NCI-H1105 (cell line): ENCODE results near the gene FAS.
"Not testable (repeated sequence)": the region's sequence is repeated elsewhere in the genome, so short reads cannot be mapped to it uniquely, and the experiment has no call there.

Source experiments
- DNase-seq: peaks from one replicate; lab custom pipeline; 2025; lab: John Stamatoyannopoulos, UW

The FAS gene

GRCh38 chr10:88992921-88993524 lies 2.4 kb downstream of the FAS start:
- no peak for DNase-seq

GRCh38 chr10:88994019-88994418 lies 3.4 kb downstream of the FAS start:
- DNase-seq = no peak

DNA sequence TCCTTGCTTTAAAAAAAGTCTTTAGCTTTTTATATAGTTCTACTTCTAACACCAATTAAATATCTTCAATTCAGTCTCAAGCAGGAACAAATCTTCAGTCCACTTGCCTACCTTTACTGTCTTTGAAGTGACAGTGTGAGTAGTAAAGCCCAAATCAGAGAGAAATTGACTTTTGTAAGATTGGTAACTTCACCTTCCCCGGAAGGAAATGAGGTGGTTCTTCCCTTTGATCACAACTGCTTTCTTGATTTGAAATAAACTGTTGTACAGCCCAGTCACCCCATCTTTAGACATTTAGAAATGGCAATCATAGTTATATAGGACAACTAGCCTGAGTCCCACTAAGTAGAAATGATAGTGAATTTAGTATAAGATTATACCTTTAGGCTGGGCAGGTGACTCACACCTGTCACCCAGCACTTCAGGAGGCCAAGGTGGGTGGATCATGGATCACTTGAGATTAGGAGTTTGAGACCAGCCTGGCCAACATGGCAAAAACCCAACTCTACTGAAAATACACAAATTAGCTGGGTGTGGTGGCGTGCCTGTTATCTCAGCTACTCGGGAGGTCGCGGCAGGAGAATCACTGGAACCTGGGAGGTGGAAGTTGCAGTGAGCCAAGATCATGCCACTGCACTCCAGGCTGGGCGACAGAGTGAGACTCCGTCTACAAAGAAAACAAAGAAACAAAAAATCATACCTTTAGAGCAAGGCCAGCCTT lies 4.7 kb downstream of the FAS start:
- DNase-seq = no peak

GRCh38 chr10:88996927-88997326 lies 6.3 kb downstream of the FAS start:
- no peak for DNase-seq

GRCh38 chr10:88999625-89000024 lies 9.0 kb downstream of the FAS start:
- DNase-seq = no peak

- no peak for DNase-seq
Observed at GRCh38 chr10:89001024-89001728, 10.6 kb downstream of the FAS start.

DNA sequence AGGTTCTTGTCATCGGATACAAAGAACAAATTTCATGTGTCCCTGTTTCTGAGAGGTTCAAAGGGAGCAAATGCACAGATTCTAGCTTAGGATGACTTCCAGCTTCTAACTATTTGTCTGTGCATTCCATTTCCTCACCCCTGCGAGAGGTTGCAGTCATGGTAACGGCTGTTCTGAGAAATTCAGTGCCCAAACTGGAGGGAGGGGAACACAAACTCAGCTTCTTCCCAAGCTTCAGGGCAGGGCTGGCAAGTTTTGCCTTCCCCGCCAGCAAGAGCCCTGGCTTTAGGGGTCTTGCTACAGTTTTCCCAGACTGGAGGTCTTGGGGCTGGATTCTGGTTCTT lies 11.1 kb downstream of the FAS start:
- DNase-seq = no peak

- DNase-seq = no peak
Observed at GRCh38 chr10:89002226-89002978, 11.8 kb downstream of the FAS start.

GRCh38 chr10:89003344-89003743 lies 12.7 kb downstream of the FAS start:
- no peak for DNase-seq

- no peak for DNase-seq
Observed at GRCh38 chr10:89007129-89007893, 16.7 kb downstream of the FAS start.

DNA sequence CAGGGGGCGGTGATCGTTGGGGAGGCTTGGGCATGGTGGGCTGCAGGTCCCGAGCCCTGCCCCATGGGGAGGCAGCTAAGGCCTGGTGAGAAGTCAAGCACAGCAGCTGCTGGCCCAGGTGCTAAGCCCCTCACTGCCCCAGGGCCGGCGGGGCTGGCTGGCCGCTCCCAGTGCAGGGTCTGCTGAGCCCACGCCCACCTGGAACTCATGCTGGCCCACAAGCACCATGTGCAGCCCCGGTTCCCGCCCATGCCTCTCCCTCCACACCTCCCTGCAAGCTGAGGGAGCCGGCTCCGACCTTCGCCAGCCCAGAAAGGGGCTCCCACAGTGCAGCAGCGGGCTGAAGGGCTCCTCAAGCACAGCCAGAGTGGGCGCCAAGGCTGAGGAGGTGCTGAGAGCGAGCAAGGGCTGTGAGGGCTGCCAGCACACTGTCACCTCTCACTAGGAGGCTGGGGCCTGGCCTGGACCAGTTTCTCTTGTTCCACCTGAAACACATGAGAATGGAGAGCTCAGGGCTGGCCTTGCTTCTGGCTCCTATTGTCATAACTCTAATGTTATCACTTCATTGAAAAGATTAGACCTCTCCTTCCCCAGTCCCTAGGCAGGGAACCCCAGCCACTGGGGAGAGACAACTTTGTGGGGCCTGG lies 28.2 kb downstream of the FAS start:
- DNase-seq = not testable (repeated sequence)

GRCh38 chr10:89019569-89020327 lies 29.1 kb downstream of the FAS start:
- DNase-seq = no peak

DNA sequence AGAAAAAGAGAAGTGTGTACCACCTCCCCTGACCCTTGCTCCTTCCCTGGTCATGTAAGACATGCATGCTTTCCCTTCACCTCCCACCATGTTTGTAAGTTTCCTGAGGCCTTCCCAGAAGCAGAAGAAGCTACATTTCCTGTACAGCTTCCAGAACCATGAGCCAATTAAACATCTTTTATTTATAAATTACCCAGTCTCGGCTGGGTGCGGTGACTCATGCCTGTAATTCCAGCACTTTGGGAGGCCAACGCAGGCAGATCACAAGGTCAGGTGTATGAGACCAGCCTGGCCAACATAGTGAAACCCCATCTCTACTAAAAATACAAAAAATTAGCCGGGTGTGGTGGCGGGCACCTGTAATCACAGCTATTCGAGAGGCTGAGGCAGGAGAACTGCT lies 30.9 kb downstream of the FAS start:
- DNase-seq = not testable (repeated sequence)

DNA sequence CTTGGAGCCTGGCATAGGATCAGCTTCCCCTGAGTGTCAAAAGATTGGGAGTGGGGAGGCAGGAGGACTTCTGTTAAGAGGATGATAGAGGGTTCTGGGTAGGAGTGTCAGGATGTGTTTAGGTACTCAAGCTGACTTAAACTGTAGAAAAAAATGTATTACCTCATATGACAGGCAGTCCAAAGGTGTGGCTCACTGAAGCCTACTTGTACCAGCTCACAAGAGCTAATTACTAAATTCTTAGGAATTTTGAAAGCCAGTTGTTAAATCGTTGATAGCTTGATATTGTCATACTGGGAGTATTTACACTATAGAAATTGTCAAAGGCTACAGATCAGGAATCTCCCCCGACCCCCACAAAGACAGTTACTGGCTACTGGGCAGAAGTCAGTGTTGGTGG lies 32.1 kb downstream of the FAS start:
- no peak for DNase-seq

GRCh38 chr10:89025453-89025852 lies 34.9 kb downstream of the FAS start:
- no peak for DNase-seq

DNA sequence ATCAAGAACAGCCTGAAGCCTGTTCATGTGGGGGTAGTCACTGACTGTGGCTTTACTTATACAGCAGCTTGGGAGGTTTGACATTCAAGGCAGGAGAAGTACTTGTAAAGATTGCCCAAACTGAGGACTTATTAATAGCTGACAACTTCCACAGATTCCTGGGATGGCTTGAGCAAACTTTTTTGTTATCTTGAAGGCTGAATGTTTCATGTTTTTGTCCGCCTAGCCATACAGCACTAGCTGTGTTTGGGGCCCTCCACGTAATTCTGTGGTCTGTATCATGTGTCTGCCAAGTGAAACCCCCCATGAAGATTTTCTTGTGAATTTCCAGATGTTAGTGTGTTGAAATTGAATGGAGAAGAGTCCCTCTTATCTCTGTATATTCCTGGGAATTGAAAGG lies 38.6 kb downstream of the FAS start:
- no peak for DNase-seq

DNA sequence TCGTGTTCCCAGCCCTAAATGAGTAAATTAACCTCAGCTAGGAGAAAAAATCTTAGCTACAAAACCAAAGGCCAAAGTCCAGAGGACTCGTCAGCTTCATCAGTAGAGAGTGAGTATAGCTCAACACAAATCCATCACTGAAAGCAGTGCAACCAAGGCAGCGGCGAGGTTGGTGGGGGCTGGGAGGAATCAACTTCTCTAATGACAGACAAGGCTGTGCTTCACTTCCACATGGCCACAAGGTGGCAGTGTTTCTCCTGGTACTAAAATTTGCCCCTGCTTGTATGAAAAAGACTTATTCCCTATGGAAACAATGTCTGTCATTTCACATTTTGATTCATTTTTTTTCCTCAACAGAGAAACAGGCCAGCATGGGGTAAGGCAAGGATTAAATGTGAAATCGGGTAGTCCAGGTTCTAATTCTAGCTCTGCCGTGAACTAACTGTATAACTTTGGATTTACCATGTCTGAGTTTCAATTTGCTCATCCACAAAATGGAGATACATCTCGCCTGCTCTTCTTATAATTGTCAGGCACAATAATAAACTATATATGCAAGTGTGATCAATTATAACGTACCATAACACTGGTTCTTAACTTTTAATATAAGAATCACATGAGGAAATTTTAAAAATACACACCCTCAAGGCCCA lies 39.3 kb downstream of the FAS start:
- DNase-seq = peak; percentile 44

DNA sequence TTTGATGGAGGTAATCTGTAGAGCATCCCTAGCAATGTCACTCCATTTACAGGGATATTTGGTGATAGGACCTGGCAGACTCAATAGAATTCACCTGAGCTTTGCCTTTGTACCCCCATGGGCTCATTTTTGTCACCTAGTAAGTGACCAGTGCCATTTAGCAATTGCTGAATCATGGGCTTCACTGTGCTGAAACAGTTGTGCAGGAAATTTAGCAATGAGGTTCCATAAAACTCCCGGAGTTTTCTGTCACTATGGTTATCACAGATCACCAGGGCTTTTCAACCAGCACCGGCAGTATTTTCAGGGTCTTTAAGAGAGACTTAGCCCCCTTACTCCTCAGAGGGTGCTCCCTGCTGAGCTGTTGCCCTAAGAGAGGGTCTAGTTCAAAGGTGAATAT lies 40.2 kb downstream of the FAS start:
- no peak for DNase-seq

GRCh38 chr10:89032141-89032891 lies 41.7 kb downstream of the FAS start:
- DNase-seq = no peak
